Stimulated activated CD4-positive, alpha-beta T cell treated with anti-CD3 and anti-CD28 coated beads, Interleukin-1b, Interleukin-23, amount 100 ng/mL, for 48 hours (primary cell): ENCODE results near the gene PLA2G1B.

Source experiments
- DNase-seq: peaks from one replicate; pipeline ENCODE4 v3.0.0-alpha.2; 2020

Gene PLA2G1B

GRCh38 chr12:120323772-120324171 lies 3.8 kb downstream of the PLA2G1B start:
- no peak for DNase-seq

- no peak for DNase-seq
These were observed 6.0 kb downstream of the PLA2G1B start for GRCh38 chr12:120321382-120322202.

GRCh38 chr12:120317224-120318105 lies 10.1 kb downstream of the PLA2G1B start:
- peak; percentile 100 for DNase-seq

- DNase-seq: no peak
These were observed 10.8 kb downstream of the PLA2G1B start for GRCh38 chr12:120316798-120317223.

DNA sequence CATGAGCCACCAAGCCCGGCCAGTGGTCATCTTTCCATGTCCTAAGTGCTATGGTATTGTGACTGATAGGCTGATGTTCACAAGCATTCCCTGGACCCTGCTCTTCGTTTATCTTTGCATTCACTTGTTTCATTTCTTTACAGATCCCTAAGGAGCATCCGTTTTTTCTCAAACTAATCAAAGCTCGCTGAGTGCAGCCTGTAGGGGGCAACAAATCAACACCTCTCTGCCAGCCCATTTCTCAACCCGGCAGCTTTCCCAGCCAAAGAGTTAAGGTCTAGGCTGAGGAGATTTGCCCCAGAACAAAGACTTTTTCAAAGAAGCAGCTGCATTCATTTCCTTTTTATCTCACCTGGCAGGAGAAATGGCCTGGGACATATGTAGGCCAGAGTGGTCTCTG lies 13.4 kb downstream of the PLA2G1B start:
- no peak for DNase-seq

DNA sequence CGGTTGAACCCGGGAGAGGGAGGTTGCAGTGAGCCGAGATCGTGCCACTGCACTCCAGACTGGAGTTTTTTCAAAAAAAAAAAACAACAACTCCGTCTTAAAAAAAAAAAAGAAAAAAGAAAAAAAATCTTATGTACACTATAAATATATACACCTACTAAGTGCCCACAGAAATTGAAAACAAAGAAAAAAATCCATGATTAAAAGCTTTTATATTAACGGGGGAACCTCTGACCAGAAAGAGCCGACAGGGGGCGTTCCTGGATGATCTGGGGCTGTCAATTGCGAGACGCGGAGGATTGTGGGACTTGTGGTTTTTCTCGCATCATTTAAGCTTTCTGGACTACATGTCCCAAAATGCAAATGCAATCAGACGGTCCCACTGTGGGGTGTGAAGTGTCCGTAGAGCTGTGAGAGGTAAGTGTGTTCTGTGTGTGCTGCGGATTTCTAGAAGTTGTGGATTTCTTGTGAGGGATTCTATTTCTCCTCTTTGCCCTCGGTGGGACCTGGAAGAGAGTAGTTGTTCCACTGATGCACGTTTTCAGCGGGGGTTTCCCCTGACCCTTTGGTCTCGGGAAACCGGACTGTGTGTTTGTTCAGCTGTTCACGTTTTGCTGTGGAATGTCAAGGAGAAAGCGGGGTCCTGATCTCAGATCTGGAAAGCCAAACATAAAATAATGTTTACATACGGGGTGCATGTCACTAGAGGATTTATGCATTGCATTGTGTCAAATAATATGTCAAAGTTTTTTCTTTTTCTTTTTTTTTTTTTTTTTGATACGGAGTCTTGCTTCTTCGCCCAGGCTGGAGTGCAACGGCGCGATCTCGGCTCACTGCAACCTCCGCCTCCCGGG lies 25.4 kb downstream of the PLA2G1B start, which contains the start of gene SIRT4:
Gene SIRT4, plus strand, starts transcription at position 360 of the 854 bp plus-strand sequence. CDS start 1,241 bp downstream, outside the sequence.
- DNase-seq: peak; percentile 85

GRCh38 chr12:120292661-120293531 lies 34.7 kb downstream of the PLA2G1B start, which contains the start of gene RNU4-1:
Gene RNU4-1 (minus strand): TSS chr12:120293237.
- peak; percentile 87 for DNase-seq

- no peak for DNase-seq
These were observed 35.2 kb downstream of the PLA2G1B start for GRCh38 chr12:120292411-120292660.

DNA sequence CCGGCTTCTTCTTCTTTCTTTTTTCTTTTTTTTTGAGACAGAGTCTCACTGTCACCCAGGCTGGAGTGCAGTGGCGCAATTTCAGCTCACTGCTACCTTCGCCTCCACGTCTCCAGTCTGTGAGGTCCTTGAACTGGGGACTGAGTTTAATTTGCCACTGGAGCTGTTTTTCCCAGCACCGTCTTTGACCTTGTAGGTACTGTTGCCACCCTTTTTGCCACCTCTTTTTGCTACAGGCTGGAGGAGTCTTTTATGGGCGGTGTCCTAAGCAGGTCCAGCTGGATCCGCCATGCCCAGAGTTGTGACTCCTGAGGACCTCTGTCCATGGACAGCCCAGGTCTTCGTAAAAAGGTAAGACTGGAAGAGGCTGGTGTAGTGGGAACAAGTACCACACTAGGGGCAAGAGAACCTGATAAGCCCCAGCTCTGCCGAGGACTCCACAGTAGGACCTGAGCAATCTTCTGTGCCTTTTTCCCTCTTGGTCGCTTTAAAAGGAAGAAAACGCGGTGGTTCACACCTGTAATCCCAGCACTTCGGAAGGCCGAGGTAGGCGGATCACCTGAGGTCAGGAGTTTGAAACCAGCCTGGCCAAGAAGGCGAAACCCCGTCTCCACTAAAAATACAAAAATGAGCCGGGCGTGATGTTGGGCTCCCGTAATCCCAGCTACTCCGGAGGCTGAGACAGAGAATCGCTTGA lies 36.8 kb downstream of the PLA2G1B start:
- DNase-seq: peak; percentile 58

GRCh38 chr12:120287491-120287890 lies 40.1 kb downstream of the PLA2G1B start:
- DNase-seq: no peak

DNA sequence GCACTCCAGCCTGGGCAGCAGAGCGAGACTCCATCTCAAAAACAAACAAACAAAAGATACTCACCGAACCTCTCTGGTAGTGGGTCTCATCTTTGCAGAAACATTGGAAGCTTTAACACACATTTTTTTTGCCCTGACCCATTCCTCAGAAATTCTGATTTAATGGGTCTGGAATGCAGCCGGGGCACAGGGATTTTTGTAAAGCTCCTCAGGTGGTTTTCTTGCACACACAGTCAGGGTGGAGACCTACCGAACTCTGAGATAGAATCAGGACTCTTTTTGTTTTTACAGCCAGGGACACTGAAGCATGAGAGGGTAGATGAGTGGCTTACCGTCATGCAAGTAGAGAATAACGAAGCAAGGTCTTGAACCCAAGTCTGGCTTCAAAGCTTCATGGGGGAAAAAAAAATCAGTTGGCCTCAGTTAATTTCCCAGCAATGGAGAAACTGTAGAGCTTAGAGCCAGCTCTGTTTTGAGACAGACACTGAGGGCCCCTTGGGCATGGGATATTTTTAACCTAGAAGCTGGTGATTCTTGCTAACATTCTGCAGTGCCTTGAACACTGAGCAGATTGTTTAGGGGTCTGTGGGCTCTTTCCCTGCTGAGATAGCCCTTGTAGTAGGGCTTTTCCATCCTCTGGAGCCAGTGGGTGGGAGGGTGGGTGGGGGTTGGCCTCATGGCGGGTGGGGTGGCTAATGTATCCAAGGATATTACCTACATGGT lies 40.6 kb downstream of the PLA2G1B start:
- DNase-seq: no peak

DNA sequence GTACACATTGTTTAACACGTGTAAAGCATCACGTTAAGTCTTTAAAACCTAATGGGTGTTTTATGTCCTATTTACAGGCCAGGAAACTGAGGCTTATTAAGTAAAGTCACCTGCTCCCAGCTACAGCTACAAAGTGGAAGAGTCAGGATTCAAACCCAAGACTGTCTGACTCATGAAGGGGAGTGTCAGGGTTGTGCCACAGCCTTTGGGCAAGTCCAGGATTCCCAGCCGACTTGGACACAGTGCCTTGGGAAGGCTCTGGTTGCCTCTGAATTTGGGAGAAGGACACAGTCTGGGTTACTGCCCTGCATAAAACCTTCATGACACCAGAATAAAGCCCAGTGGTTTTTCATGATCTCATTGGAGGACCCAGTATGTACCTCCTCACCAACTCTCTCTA lies 43.2 kb downstream of the PLA2G1B start:
- no peak for DNase-seq

DNA sequence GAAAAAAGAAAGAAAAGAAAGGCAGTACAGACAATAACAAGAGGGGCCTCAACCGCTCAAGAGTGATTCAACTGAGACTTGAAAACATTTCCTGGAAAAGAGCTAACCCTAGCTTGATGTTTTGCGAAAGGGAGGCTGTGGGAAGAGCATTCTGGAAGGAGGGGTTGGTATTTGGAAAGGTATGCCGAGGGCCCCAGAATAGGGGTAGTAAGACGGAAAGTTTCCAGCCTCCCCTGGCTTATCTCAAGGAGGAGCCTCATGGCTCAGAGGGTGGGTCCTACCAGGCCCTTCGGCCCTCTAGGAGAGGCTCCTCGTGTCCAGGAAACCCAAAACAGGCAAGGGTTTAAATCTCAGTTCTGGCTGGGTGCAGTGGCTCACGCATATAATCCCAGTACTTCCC lies 44.3 kb downstream of the PLA2G1B start:
- DNase-seq: no peak

DNA sequence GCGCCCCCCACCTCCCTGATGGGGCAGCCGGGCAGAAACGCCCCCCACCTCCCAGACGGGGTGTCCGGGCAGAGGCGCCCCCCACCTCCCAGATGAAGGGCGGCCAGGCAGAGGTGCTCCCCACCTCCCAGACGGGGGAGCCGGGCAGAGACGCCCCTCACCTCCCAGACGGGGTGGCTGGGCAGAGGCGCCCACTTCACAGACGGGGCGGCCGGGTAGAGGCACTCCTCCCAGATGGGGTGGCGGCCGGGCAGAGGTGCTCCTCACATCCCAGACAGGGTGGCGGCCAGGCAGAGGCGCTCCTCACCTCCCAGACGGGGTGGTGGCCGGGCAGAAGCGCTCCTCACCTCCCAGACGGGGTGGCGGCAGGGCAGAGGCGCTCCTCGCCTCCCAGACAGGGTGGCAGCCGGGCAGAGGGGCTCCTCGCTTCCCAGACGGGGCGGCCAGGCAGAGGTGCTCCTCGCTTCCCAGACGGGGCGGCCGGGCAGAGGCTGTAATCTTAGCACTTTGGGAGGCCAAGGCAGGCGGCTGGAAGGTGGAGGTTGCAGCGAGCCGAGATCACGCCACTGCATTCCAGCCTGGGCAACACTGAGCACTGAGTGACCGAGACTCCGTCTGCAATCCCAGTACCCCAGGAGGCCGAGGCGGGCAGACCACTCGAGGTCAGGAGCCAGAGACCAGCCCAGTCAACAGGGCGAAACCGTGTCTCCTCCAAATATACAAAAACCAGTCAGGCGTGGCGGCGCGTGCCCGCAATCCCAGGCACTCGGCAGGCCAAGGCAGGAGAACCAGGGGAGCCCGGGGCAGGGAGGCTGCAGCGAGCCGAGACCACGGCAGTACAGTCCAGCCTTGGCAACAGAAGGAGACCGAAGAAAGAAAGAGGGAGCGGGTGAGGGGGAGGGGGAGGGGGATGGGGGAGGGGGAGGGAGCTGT lies 49.2 kb downstream of the PLA2G1B start:
- no peak for DNase-seq

DNA sequence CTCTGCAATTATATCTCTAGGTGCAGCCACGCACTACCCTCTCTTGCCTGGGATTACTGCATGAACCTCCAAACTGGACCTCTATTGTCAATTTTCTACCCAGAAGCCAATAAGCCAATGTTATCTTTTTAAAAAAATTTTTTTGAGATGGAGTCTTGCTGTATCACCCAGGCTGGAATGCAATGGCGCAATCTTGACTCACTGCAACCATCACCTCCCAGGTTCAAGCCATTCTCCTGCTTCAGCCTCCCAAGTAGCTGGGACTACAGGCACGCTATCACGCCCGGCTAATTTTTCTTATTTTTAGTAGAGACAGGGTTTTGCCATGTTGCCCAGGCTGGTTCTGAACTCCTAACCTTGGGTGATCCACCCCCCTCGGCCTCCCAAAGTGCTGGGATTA lies 50.8 kb downstream of the PLA2G1B start:
- no peak for DNase-seq
